HG03378 (cell line): ENCODE data around the gene TXNDC11.

ENCODE experiments used
- ATAC-seq: cut with Tn5 transposase; IDR thresholded peaks from one replicate; pipeline ENCODE4 v1.9.1; 2021; ENCODE audit warnings: mild to moderate bottlenecking, moderate library complexity; ENCODE audit not compliant: unreplicated experiment

TXNDC11 gene

GRCh38 chr16:11722468-11722808 lies 20.2 kb downstream of the TXNDC11 start:
- ATAC-seq = no peak

- no peak for ATAC-seq
Measured at GRCh38 chr16:11721781-11722467, 20.7 kb downstream of the TXNDC11 start.

- ATAC-seq = no peak
Measured at GRCh38 chr16:11719762-11720161, 22.9 kb downstream of the TXNDC11 start.

- no peak for ATAC-seq
Measured at GRCh38 chr16:11719171-11719570, 23.5 kb downstream of the TXNDC11 start.

- ATAC-seq = no peak
Measured at GRCh38 chr16:11717811-11718210, 24.8 kb downstream of the TXNDC11 start.

GRCh38 chr16:11716336-11716735 lies 26.3 kb downstream of the TXNDC11 start:
- no peak for ATAC-seq

- no peak for ATAC-seq
Measured at GRCh38 chr16:11715246-11715947, 27.3 kb downstream of the TXNDC11 start.

GRCh38 chr16:11712122-11712521 lies 30.5 kb downstream of the TXNDC11 start:
- no peak for ATAC-seq

GRCh38 chr16:11711662-11712061 lies 31.0 kb downstream of the TXNDC11 start:
- ATAC-seq = no peak

GRCh38 chr16:11708421-11708820 lies 34.2 kb downstream of the TXNDC11 start:
- ATAC-seq = no peak

- no peak for ATAC-seq
Measured at GRCh38 chr16:11707679-11708197, 34.9 kb downstream of the TXNDC11 start.

- ATAC-seq = no peak
Measured at GRCh38 chr16:11706180-11706742, 36.4 kb downstream of the TXNDC11 start.

- ATAC-seq = no peak
Measured at GRCh38 chr16:11705311-11706025, 37.2 kb downstream of the TXNDC11 start.

GRCh38 chr16:11700264-11701029 lies 42.2 kb downstream of the TXNDC11 start:
- no peak for ATAC-seq

GRCh38 chr16:11699234-11699894 lies 43.3 kb downstream of the TXNDC11 start:
- ATAC-seq = no peak

GRCh38 chr16:11698271-11698689 lies 44.4 kb downstream of the TXNDC11 start:
- no peak for ATAC-seq

GRCh38 chr16:11697319-11697718 lies 45.3 kb downstream of the TXNDC11 start:
- no peak for ATAC-seq

- ATAC-seq = no peak
Measured at GRCh38 chr16:11696266-11697012, 46.2 kb downstream of the TXNDC11 start.

GRCh38 chr16:11692651-11693050 lies 50.0 kb downstream of the TXNDC11 start:
- no peak for ATAC-seq
